EL (cell line): ENCODE measurements around the gene PCDHB5.
A peak's percentile ranks its signal among the peaks of the same experiment; 100 is the strongest.
"Not testable (repeated sequence)": the region's sequence is repeated elsewhere in the genome, so short reads cannot be mapped to it uniquely, and the experiment has no call there.

Experiments
- DNase-seq: peaks from one replicate; pipeline ENCODE4 v3.0.0-alpha.2; 2016

The PCDHB5 gene

GRCh38 chr5:141155540-141156374, 20.8 kb downstream of the PCDHB5 start:
- no peak for DNase-seq

- not testable (repeated sequence) for DNase-seq
Observed at GRCh38 chr5:141157356-141157755, 22.4 kb downstream of the PCDHB5 start.

- not testable (repeated sequence) for DNase-seq
Observed at GRCh38 chr5:141157901-141158300, 22.9 kb downstream of the PCDHB5 start.

- DNase-seq = peak; percentile 48
Observed at GRCh38 chr5:141172381-141173204, 37.6 kb downstream of the PCDHB5 start, which contains the start of gene PCDHB7. PCDHB7 (plus strand) TSS chr5:141172644; CDS start chr5:141172836, 192 bp downstream.

DNA sequence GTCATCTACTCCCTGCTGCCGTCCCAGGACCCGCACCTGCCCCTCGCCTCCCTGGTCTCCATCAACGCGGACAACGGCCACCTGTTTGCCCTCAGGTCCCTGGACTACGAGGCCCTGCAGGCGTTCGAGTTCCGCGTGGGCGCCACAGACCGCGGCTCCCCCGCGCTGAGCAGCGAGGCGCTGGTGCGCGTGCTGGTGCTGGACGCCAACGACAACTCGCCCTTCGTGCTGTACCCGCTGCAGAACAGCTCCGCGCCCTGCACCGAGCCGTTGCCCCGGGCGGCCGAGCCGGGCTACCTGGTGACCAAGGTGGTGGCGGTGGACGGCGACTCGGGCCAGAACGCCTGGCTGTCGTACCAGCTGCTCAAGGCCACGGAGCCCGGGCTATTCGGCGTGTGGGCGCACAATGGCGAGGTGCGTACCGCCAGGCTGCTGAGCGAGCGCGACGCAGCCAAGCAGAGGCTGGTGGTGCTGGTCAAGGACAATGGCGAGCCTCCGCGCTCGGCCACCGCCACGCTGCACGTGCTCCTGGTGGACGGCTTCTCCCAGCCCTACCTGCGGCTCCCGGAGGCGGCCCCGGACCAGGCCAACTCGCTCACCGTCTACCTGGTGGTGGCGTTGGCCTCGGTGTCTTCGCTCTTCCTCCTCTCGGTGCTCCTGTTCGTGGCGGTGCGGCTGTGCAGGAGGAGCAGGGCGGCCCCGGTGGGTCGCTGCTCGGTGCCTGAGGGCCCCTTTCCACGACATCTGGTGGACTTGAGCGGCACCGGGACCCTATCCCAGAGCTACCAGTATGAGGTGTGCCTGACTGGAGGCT, 39.5 kb downstream of the PCDHB5 start:
- DNase-seq = not testable (repeated sequence)

DNA sequence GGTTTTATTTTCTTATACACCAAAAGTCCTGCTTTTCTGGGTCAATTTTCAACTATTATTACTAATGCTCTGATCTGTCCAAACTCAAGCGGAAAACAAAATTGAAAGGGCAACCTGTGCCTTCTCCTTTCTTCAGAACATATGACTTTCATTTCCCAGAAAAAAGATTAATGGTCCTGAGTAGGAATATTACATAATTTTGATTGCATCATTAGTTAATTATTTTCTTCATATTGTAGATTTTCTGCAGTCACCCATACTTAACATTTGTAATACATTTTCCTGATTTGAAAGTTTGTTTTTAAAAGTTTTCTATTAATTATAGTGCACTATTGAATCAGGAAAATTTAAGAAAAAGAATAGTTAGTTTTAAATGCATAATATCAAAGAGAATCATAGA, 40.9 kb downstream of the PCDHB5 start:
- DNase-seq = no peak

DNA sequence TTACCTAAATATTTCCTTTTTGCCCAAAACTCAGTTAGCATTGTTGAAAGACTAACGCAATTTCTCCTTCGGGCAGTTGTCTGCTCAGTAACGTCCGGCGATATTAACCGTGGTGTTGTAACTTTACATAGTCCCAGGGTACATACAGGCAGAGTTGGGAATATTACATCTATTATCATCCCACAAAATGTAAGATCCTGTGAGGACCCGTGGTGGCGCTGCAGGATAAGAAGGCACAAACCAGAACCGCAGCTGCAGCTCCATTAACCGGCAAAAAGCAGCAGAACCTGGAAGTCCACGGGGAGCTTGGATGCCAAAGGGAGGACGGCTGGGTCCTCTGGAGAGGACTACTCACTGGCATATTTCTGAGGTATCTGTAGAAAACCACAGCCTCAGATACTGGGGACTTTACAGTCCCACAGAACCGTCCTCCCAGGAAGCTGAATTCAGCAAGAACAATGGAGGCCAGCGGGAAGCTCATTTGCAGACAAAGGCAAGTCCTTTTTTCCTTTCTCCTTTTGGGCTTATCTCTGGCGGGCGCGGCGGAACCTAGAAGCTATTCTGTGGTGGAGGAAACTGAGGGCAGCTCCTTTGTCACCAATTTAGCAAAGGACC, 42.7 kb downstream of the PCDHB5 start, which contains the start of gene PCDHB8:
Gene PCDHB8 (plus strand): TSS at position 214 of the 615 bp plus-strand sequence. CDS start 245 bp downstream, at position 459.
- DNase-seq = not testable (repeated sequence)

- not testable (repeated sequence) for DNase-seq
Observed at GRCh38 chr5:141179371-141179770, 44.4 kb downstream of the PCDHB5 start.

- DNase-seq = not testable (repeated sequence)
Observed at GRCh38 chr5:141179876-141180275, 44.9 kb downstream of the PCDHB5 start.

- no peak for DNase-seq
Observed at GRCh38 chr5:141180313-141180712, 45.3 kb downstream of the PCDHB5 start.

DNA sequence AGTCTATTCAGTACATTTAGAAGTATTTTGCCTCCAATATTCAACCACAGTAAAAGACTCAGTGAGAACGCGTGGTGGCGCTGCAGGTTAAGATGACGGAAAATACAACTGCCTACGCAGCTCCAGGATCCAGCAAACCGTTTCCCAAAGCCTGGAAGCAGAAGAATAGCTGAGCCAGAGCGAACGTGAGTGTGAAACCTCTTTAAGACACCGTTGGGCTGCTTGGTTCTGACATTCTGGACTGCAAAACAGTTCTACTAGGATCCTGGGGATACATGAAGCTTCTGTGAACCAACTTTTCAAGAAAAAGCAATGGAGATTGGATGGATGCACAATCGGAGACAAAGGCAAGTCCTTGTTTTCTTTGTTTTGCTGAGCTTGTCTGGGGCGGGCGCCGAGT, 47.2 kb downstream of the PCDHB5 start, which contains the start of gene PCDHB16:
Gene PCDHB16 (plus strand): TSS at position 140 of the 400 bp plus-strand sequence. CDS start 173 bp downstream, at position 313.
- DNase-seq = peak; percentile 38

DNA sequence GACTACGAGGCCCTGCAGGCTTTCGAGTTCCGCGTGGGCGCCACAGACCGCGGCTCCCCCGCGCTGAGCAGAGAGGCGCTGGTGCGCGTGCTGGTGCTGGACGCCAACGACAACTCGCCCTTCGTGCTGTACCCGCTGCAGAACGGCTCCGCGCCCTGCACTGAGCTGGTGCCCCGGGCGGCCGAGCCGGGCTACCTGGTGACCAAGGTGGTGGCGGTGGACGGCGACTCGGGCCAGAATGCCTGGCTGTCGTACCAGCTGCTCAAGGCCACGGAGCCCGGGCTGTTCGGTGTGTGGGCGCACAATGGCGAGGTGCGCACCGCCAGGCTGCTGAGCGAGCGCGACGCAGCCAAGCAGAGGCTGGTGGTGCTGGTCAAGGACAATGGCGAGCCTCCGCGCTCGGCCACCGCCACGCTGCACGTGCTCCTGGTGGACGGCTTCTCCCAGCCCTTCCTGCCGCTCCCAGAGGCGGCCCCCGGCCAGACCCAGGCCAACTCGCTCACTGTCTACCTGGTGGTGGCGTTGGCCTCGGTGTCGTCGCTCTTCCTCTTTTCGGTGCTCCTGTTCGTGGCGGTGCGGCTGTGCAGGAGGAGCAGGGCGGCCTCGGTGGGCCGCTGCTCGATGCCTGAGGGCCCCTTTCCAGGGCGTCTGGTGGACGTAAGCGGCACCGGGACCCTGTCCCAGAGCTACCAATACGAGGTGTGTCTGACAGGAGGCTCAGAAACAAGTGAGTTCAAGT, 49.3 kb downstream of the PCDHB5 start:
- DNase-seq = not testable (repeated sequence)

DNA sequence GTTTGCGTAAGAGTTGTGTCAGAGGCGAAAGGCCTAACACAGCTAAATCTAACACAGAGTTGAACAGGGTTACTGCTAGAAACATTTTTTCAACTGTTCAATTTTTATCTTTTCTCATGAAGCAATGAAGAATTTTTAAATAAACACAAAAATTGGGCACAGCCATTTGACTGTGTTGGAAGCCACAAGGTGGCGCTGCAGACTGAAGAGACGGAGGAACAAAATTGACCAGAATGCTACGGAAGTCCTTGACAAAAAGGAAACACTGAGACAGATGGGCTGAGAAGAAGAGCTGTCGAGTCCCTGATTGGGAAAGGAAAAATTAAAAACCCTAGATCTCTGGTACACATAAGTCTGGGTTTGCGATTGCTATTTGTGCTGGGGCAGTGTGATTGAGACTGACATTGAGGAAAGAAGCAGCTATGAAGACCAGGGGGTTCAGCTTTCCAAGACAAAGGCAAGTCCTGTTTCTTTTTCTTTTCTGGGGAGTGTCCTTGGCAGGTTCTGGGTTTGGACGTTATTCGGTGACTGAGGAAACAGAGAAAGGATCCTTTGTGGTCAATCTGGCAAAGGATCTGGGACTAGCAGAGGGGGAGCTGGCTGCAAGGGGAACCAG, 52.0 kb downstream of the PCDHB5 start, which contains the start of gene PCDHB9:
Gene PCDHB9 (plus strand): TSS at position 265 of the 616 bp plus-strand sequence. CDS start 158 bp downstream, at position 423.
- peak; percentile 52 for DNase-seq
